Lung (tissue), 12 donors: ENCODE results near the gene MRPS14. TPM values are rescaled to one million over a fixed set of nuclear protein-coding genes. Genes with fewer than 3 reads are reported as not detected.

Experiments used
- ATAC-seq: fragments of 200-7000 bp; cut with Tn5 transposase; one replicate; pipeline ENCODE4 v1.9.1; 2020; ENCODE audit warnings: moderate number of reproducible peaks; ENCODE audit not compliant: insufficient read depth, low FRiP score
- DNase-seq, 3 donors: peaks; one replicate each; pipeline ENCODE4 v3.0.0-alpha.2; 2013 to 2017
- H3K27ac ChIP-seq, 2 donors: one replicate each; pipeline ENCODE4 v1.5.1; 2013; ENCODE audit warnings: mild to moderate bottlenecking in 2 of 2, moderate library complexity in 2 of 2, control low read depth in 1 of 2, inconsistent platforms in 1 of 2, low read depth in 1 of 2, low read length in 1 of 2
- H3K27me3 ChIP-seq, 3 donors: one replicate each; pipeline ENCODE4 v1.5.1; 2013; ENCODE audit warnings: low read length in 2 of 3; ENCODE audit not compliant: control insufficient read depth in 3 of 3, insufficient read depth in 3 of 3
- H3K36me3 ChIP-seq, 4 donors: one replicate each; pipeline ENCODE4 v1.5.1; 2013; ENCODE audit warnings: low read length in 4 of 4, mild to moderate bottlenecking in 1 of 4, moderate library complexity in 1 of 4; ENCODE audit not compliant: control insufficient read depth in 4 of 4, insufficient read depth in 4 of 4
- H3K4me1 ChIP-seq, 5 donors: one replicate each; pipeline ENCODE4 v1.5.1; 2013; ENCODE audit warnings: low read length in 5 of 5, mild to moderate bottlenecking in 2 of 5, moderate library complexity in 1 of 5; ENCODE audit not compliant: control insufficient read depth in 5 of 5, insufficient read depth in 5 of 5
- H3K4me3 ChIP-seq: one replicate; pipeline ENCODE4 v1.5.1; 2013; ENCODE audit warnings: mild to moderate bottlenecking, control low read depth, moderate library complexity
- H3K9ac ChIP-seq, 2 donors: one replicate each; pipeline ENCODE4 v1.5.1; 2013; ENCODE audit warnings: low read length in 2 of 2, control low read depth in 1 of 2; ENCODE audit not compliant: insufficient read depth in 1 of 2
- H3K9me3 ChIP-seq, 4 donors: one replicate each; pipeline ENCODE4 v1.5.1; 2013; ENCODE audit warnings: low read length in 3 of 4, mild to moderate bottlenecking in 1 of 4, moderate library complexity in 1 of 4; ENCODE audit not compliant: control insufficient read depth in 4 of 4, insufficient read depth in 3 of 4
- CTCF ChIP-seq: IDR thresholded peaks from 2 replicates; pipeline ENCODE4 v1.5.1; 2012; ENCODE audit warnings: mild to moderate bottlenecking; ENCODE audit errors: control extremely low read depth, extremely low read depth
- WGBS, 2 donors: extraction: QIAGEN DNeasy Blood & Tissue Kit; methylation state at CpG; one replicate each; pipeline ENCODE4 v1.1.7; 2013; 5-methylcytosine and 5-hydroxymethylcytosine counted together
- polyA plus RNA-seq, 2 donors: library from polyadenylated mRNA; stranded (reverse); fragments of 200-250 nt; gene quantifications; one replicate each; pipeline ENCODE4 v1.2.1, GENCODE V29; 2013
- total RNA-seq, 2 donors: library from RNA; depleted of rRNA in 1 of 2; stranded (reverse); fragments of >200 nt in 1 of 2; gene quantifications; one replicate each; pipeline ENCODE4 v1.2.1, GENCODE V29; 2014 to 2021
- donor health status: control.
- donor health status: control.
- donor health status: Bipolar disorder and iron deficiency.
- donor health status: healthy.
- donor health status: DM: yes; HTN: yes; CAD: no.

MRPS14 gene
- total and polyA plus RNA-seq, 4 donors: 13.4 to 39.7 (median 23.5) TPM

- H3K4me3 ChIP-seq: no peak overlapping the region
- TF ChIP-seq CTCF: no peak
- H3K27me3 ChIP-seq: no peaks in the 10 kb centered on the region
- no peak overlapping the region for H3K27ac ChIP-seq
- no peak overlapping the region for H3K9ac ChIP-seq
- H3K36me3 ChIP-seq: peaks cover 7 to 19% (median 15%) of the 10 kb centered on the region in 4 donors
- no peak for DNase-seq
- no peaks in the 10 kb centered on the region for H3K9me3 ChIP-seq
- no peak for ATAC-seq
- H3K4me1 ChIP-seq: peaks cover 3 to 24% (median 10%) of the 10 kb centered on the region in 5 donors
- WGBS, 2 donors: 88 to 91% methylated on average over 8 of the region's 8 CpGs
Measured at GRCh38 chr1:175005085-175005783, 18.0 kb downstream of the MRPS14 start.

- H3K9ac ChIP-seq: no peak overlapping the region
- H3K4me3 ChIP-seq: no peak overlapping the region
- no peak for TF ChIP-seq CTCF
- no peaks in the 10 kb centered on the region for H3K9me3 ChIP-seq
- ATAC-seq: no peak
- peaks cover 5 to 14% (median 10%) of the 10 kb centered on the region in 4 donors for H3K36me3 ChIP-seq
- DNase-seq: peak in 1 of 3 donors; percentile 31
- WGBS, 2 donors: 68 to 71% methylated on average over 2 of the region's 2 CpGs
- H3K27me3 ChIP-seq: no peaks in the 10 kb centered on the region
- H3K27ac ChIP-seq: no peak overlapping the region
- peaks cover 3 to 29% (median 6%) of the 10 kb centered on the region in 5 donors for H3K4me1 ChIP-seq
Measured at GRCh38 chr1:175003521-175003920, 19.7 kb downstream of the MRPS14 start.

GRCh38 chr1:175002910-175003517, 20.2 kb downstream of the MRPS14 start:
- Histone ChIP-seq H3K4me3 (no peak overlapping the region), H3K36me3 (peaks cover 3 to 11% (median 6%) of the 10 kb centered on the region in 4 donors), H3K27me3 (no peaks in the 10 kb centered on the region), H3K9me3 (no peaks in the 10 kb centered on the region), H3K27ac (no peak overlapping the region), H3K9ac (no peak overlapping the region), H3K4me1 (peaks cover 3 to 29% (median 6%) of the 10 kb centered on the region in 5 donors)
- WGBS, 2 donors: 84 to 91% methylated on average over 17 of the region's 17 CpGs
- TF ChIP-seq CTCF: no peak
- peak in 2 of 3 donors; percentile 40 to 63 for DNase-seq
- ATAC-seq: no peak
